ENCODE measurements around the gene SYNPO2.

DNA sequence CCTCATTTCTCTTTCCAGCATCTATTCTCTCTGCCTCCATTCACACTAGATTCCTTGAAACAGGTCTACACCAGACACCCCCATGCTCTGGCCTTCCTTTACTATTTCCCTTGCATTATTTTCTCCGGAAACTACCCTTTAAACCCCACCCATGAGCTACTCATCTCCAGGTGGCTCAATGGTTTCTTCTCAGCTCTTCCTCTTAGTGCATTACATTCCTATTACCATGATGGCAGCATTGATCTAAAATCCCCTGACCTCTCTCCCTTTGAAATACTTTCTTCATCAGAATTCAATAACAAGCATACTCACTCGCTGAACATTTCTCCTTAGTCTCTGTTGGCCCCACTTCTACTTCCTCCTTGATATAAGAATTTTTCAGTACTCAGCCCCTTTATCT is 94.6 kb downstream of the SYNPO2 start:
- TF ChIP-seq, protein P1, sequence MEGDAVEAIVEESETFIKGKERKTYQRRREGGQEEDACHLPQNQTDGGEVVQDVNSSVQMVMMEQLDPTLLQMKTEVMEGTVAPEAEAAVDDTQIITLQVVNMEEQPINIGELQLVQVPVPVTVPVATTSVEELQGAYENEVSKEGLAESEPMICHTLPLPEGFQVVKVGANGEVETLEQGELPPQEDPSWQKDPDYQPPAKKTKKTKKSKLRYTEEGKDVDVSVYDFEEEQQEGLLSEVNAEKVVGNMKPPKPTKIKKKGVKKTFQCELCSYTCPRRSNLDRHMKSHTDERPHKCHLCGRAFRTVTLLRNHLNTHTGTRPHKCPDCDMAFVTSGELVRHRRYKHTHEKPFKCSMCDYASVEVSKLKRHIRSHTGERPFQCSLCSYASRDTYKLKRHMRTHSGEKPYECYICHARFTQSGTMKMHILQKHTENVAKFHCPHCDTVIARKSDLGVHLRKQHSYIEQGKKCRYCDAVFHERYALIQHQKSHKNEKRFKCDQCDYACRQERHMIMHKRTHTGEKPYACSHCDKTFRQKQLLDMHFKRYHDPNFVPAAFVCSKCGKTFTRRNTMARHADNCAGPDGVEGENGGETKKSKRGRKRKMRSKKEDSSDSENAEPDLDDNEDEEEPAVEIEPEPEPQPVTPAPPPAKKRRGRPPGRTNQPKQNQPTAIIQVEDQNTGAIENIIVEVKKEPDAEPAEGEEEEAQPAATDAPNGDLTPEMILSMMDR (IDR thresholded peaks at IDR 0.05; ENCODE audit: low read depth, low read length), result no peak
- TF ChIP-seq, protein P2, sequence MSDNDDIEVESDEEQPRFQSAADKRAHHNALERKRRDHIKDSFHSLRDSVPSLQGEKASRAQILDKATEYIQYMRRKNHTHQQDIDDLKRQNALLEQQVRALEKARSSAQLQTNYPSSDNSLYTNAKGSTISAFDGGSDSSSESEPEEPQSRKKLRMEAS (IDR thresholded peaks at IDR 0.05; ENCODE audit: low read depth, low read length), result no peak
- no peak for TF ChIP-seq POLR2A (IDR thresholded peaks at IDR 0.05; ENCODE audit: extremely low read depth, insufficient read length)
- no peak for TF ChIP-seq MYC (IDR thresholded peaks at IDR 0.05; ENCODE audit: low read depth, low read length)

Measured in NB4 (cell line).